G401.6 (cell line): ENCODE results near the gene TENT4B.
"Not testable (repeated sequence)": the region's sequence is repeated elsewhere in the genome, so short reads cannot be mapped to it uniquely, and the experiment has no call there.

Source experiments
- FAIRE-seq: peaks from 2 replicates; lab custom pipeline; 2012; peaks lifted over from hg19 to GRCh38; lab: Jason Lieb, UNC

The TENT4B gene

GRCh38 chr16:50234771-50235556 is 81.9 kb downstream of the TENT4B start:
- FAIRE-seq: no peak

- no peak for FAIRE-seq
Measured at GRCh38 chr16:50235581-50235980, 82.5 kb downstream of the TENT4B start.

GRCh38 chr16:50238314-50238713 is 85.2 kb downstream of the TENT4B start:
- FAIRE-seq: no peak

- FAIRE-seq: no peak
Measured at GRCh38 chr16:50238868-50239301, 85.8 kb downstream of the TENT4B start.

- FAIRE-seq: not testable (repeated sequence)
Measured at GRCh38 chr16:50243024-50243423, 89.9 kb downstream of the TENT4B start.

GRCh38 chr16:50244140-50244503 is 91.0 kb downstream of the TENT4B start:
- no peak for FAIRE-seq

GRCh38 chr16:50244504-50245416 is 91.7 kb downstream of the TENT4B start:
- no peak for FAIRE-seq

GRCh38 chr16:50245417-50246298 is 92.6 kb downstream of the TENT4B start:
- FAIRE-seq: no peak

GRCh38 chr16:50246299-50247122 is 93.4 kb downstream of the TENT4B start:
- no peak for FAIRE-seq

GRCh38 chr16:50247123-50247905 is 94.2 kb downstream of the TENT4B start:
- FAIRE-seq: no peak

- FAIRE-seq: no peak
Measured at GRCh38 chr16:50247906-50248608, 95.0 kb downstream of the TENT4B start.

GRCh38 chr16:50248845-50249244 is 95.7 kb downstream of the TENT4B start:
- FAIRE-seq: no peak

- FAIRE-seq: no peak
Measured at GRCh38 chr16:50251375-50252081, 98.4 kb downstream of the TENT4B start.

GRCh38 chr16:50252082-50252611 is 99.0 kb downstream of the TENT4B start:
- FAIRE-seq: no peak

GRCh38 chr16:50252874-50253513 is 99.9 kb downstream of the TENT4B start:
- no peak for FAIRE-seq

- no peak for FAIRE-seq
Measured at GRCh38 chr16:50253514-50253910, 100.4 kb downstream of the TENT4B start.

GRCh38 chr16:50254072-50254471 is 101.0 kb downstream of the TENT4B start:
- FAIRE-seq: no peak

GRCh38 chr16:50255538-50255937 is 102.4 kb downstream of the TENT4B start:
- FAIRE-seq: no peak
